ENCODE results near the gene AMOT. TPM values are rescaled to one million over a fixed set of nuclear protein-coding genes. Genes with fewer than 3 reads are reported as not detected.

The AMOT gene
- polyA plus RNA-seq, 1 of the 3 experiments (the other 2 are of a cell fraction) = 3.4 TPM

GRCh38 chrX:112851806-112852205, 11.2 kb upstream of the AMOT start:
- Histone ChIP-seq H3K4me1 (ENCODE audit: control insufficient read depth in 1 of 2, insufficient read depth in 2 of 2, low read depth in 1 of 2, low read length in 1 of 2) (peaks cover 0 to 5% of the 10 kb centered on the region in 2 experiments; a peak in 1 of 4 replicates), H3F3A (replicated peaks; ENCODE audit: insufficient read depth) (no peaks in the 10 kb centered on the region), H3K27ac (ENCODE audit: low read depth in 2 of 2, low read length in 1 of 2) (no peak overlapping the region), H4K20me1 (ENCODE audit: insufficient read depth) (no peaks in the 10 kb centered on the region), H3K4me2 (no peak overlapping the region), H3K27me3 (ENCODE audit: insufficient read depth) (peaks cover 16% of the 10 kb centered on the region; the same call in 1 of the 2 replicates), H3K9me2 (no peaks in the 10 kb centered on the region), H3K9ac (no peak overlapping the region), H3K9me3 (no peaks in the 10 kb centered on the region), H3K4me3 (ENCODE audit: low read depth in 2 of 2, low read length in 1 of 2) (no peak overlapping the region), H3K36me3 (replicated peaks in 1 of 2; ENCODE audit: control insufficient read depth in 1 of 2, insufficient read depth in 2 of 2, low read length in 1 of 2) (no peaks in the 10 kb centered on the region), H2AFZ (ENCODE audit: low read depth) (no peak overlapping the region), H3K79me2 (ENCODE audit: insufficient read depth) (no peaks in the 10 kb centered on the region)
- POLR2A ChIA-PET = no interaction called here
- CTCF ChIA-PET = interaction anchor here (0.6 to 1.8 kb wide), 3 partner anchors 10 to 179 kb away, joined by 3 to 10 read pairs (median 3); partner anchors contain the start of gene AMOT
- no peak for TF ChIP-seq USF2 (IDR thresholded peaks at IDR 0.05; ENCODE audit: borderline replicate concordance, low read depth, low read length)
- TF ChIP-seq TAF1 (IDR thresholded peaks at IDR 0.05; ENCODE audit: borderline replicate concordance, low read depth, low read length) = no peak
- no peak for DNase-seq
- 23% methylated on average over 4 of the region's 4 CpGs for WGBS (ENCODE audit: low lambda C conversion rate)

- Histone ChIP-seq H4K20me1 (ENCODE audit: insufficient read depth) (no peaks in the 10 kb centered on the region), H3K9me3 (no peaks in the 10 kb centered on the region), H3K9me2 (no peaks in the 10 kb centered on the region), H3K9ac (no peak overlapping the region), H3K4me3 (ENCODE audit: low read depth in 2 of 2, low read length in 1 of 2) (no peak overlapping the region), H3K4me1 (ENCODE audit: control insufficient read depth in 1 of 2, insufficient read depth in 2 of 2, low read depth in 1 of 2, low read length in 1 of 2) (peaks cover 0 to 5% of the 10 kb centered on the region in 2 experiments; a peak in 1 of 4 replicates), H3F3A (replicated peaks; ENCODE audit: insufficient read depth) (no peaks in the 10 kb centered on the region), H3K79me2 (ENCODE audit: insufficient read depth) (no peaks in the 10 kb centered on the region), H3K27me3 (ENCODE audit: insufficient read depth) (peaks cover 16% of the 10 kb centered on the region; the same call in 1 of the 2 replicates), H3K36me3 (replicated peaks in 1 of 2; ENCODE audit: control insufficient read depth in 1 of 2, insufficient read depth in 2 of 2, low read length in 1 of 2) (no peaks in the 10 kb centered on the region), H3K27ac (ENCODE audit: low read depth in 2 of 2, low read length in 1 of 2) (no peak overlapping the region), H2AFZ (ENCODE audit: low read depth) (no peak overlapping the region), H3K4me2 (no peak overlapping the region)
- CTCF ChIA-PET = interaction anchor here (0.6 to 1.8 kb wide), 3 partner anchors 10 to 180 kb away, joined by 3 to 10 read pairs (median 3); partner anchors contain the start of gene AMOT
- TF ChIP-seq USF2 (IDR thresholded peaks at IDR 0.05; ENCODE audit: borderline replicate concordance, low read depth, low read length) = no peak
- no peak for TF ChIP-seq NRF1 (IDR thresholded peaks at IDR 0.05; ENCODE audit: low read depth, low read length)
- TF ChIP-seq GABPA (IDR thresholded peaks at IDR 0.05; ENCODE audit: low read depth) = no peak
- TF ChIP-seq RAD21 (IDR thresholded peaks at IDR 0.05; ENCODE audit: low read length) = no peak
- no peak for TF ChIP-seq GATA2 (CRISPR knock-in tag; IDR thresholded peaks at IDR 0.05)
- POLR2A ChIA-PET = no interaction called here
- WGBS (ENCODE audit: low lambda C conversion rate) = 51% methylated on average over 2 of the region's 2 CpGs
- DNase-seq = no peak
These were observed 10.6 kb upstream of the AMOT start for GRCh38 chrX:112851161-112851779.

GRCh38 chrX:112849016-112849415, 8.4 kb upstream of the AMOT start:
- Histone ChIP-seq H3K4me3 (ENCODE audit: low read depth in 2 of 2, low read length in 1 of 2) (no peak overlapping the region), H4K20me1 (ENCODE audit: insufficient read depth) (no peaks in the 10 kb centered on the region), H3K4me2 (no peak overlapping the region), H3K9ac (no peak overlapping the region), H3K9me3 (no peaks in the 10 kb centered on the region), H3F3A (replicated peaks; ENCODE audit: insufficient read depth) (no peaks in the 10 kb centered on the region), H3K9me2 (no peaks in the 10 kb centered on the region), H3K79me2 (ENCODE audit: insufficient read depth) (no peaks in the 10 kb centered on the region), H3K27me3 (ENCODE audit: insufficient read depth) (peaks cover 16% of the 10 kb centered on the region; the same call in 1 of the 2 replicates), H3K36me3 (replicated peaks in 1 of 2; ENCODE audit: control insufficient read depth in 1 of 2, insufficient read depth in 2 of 2, low read length in 1 of 2) (no peaks in the 10 kb centered on the region), H2AFZ (ENCODE audit: low read depth) (no peak overlapping the region), H3K27ac (ENCODE audit: low read depth in 2 of 2, low read length in 1 of 2) (no peak overlapping the region), H3K4me1 (ENCODE audit: control insufficient read depth in 1 of 2, insufficient read depth in 2 of 2, low read depth in 1 of 2, low read length in 1 of 2) (peaks cover 0 to 5% of the 10 kb centered on the region in 2 experiments; a peak in 1 of 4 replicates)
- ChIA-PET POLR2A (no interaction called here), CTCF (no interaction called here)
- DNase-seq = peak; percentile 30
- TF ChIP-seq SIN3A (IDR thresholded peaks at IDR 0.05; ENCODE audit: borderline replicate concordance, low read depth, low read length) (no peak), NRF1 (IDR thresholded peaks at IDR 0.05; ENCODE audit: low read depth, low read length) (no peak), POLR2AphosphoS5 (IDR thresholded peaks at IDR 0.05; ENCODE audit: low read depth, low read length) (no peak), REST (IDR thresholded peaks at IDR 0.05; ENCODE audit: low read depth, low read length) (no peak), USF1 (IDR thresholded peaks at IDR 0.05; ENCODE audit: borderline replicate concordance, low read depth) (no peak), PBX3 (IDR thresholded peaks at IDR 0.05) (no peak), TAF1 (IDR thresholded peaks at IDR 0.05; ENCODE audit: borderline replicate concordance, low read depth, low read length) (no peak), EZH2phosphoT487 (IDR thresholded peaks at IDR 0.05; ENCODE audit: borderline replicate concordance, low read depth) (no peak), GATA2 (CRISPR knock-in tag; IDR thresholded peaks at IDR 0.05) (no peak)
